Liver (tissue), 3 donors: ENCODE data around the gene TRIM6.

Experiments
- FOXA2 ChIP-seq: IDR thresholded peaks from 2 replicates; pipeline ENCODE4 v1.6.1; 2016; ENCODE audit warnings: antibody characterized with exemption
- GABPA ChIP-seq, 2 donors: IDR thresholded peaks in 1 of 2; conservative IDR thresholded peaks in 1 of 2; 2 replicates each; pipeline ENCODE4 v1.6.1; 2016; ENCODE audit warnings: antibody characterized with exemption in 2 of 2, mild to moderate bottlenecking in 1 of 2, moderate library complexity in 1 of 2
- JUND ChIP-seq, 2 donors: IDR thresholded peaks; 2 replicates each; pipeline ENCODE4 v1.6.1; 2016; ENCODE audit warnings: antibody characterized with exemption in 2 of 2
- RAD21 ChIP-seq, 2 donors: IDR thresholded peaks; 2 replicates each; pipeline ENCODE4 v1.6.1; 2016; ENCODE audit warnings: antibody characterized with exemption in 2 of 2, mild to moderate bottlenecking in 2 of 2
- SP1 ChIP-seq: IDR thresholded peaks from 2 replicates; pipeline ENCODE4 v1.6.1; 2018; ENCODE audit warnings: antibody characterized with exemption, mild to moderate bottlenecking
- TAF1 ChIP-seq: conservative IDR thresholded peaks from 2 replicates; pipeline ENCODE4 v1.6.1; 2016; ENCODE audit warnings: antibody characterized with exemption, mild to moderate bottlenecking
- YY1 ChIP-seq: IDR thresholded peaks from 2 replicates; pipeline ENCODE4 v1.6.1; 2016; ENCODE audit warnings: antibody characterized with exemption, mild to moderate bottlenecking
- TF ChIP-seq, protein P1 (sequence below): fragments of 150-350 bp; IDR thresholded peaks from 2 replicates; pipeline ENCODE4 v1.5.1; 2017; ENCODE audit warnings: improper control_type of control experiment, low read depth, low read length; ENCODE audit not compliant: missing input control
- TF ChIP-seq, protein P2 (sequence below): IDR thresholded peaks from 2 replicates; pipeline ENCODE4 v1.6.1; 2016; ENCODE audit warnings: antibody characterized with exemption, mild to moderate bottlenecking
- TF ChIP-seq, protein P3 (sequence below): IDR thresholded peaks from 2 replicates; pipeline ENCODE4 v1.6.1; 2016; ENCODE audit warnings: antibody characterized with exemption
- TF ChIP-seq, protein P4 (sequence below): IDR thresholded peaks from 2 replicates; pipeline ENCODE4 v1.6.1; 2016; ENCODE audit warnings: antibody characterized with exemption
- donor health status: healthy.
- donor health status: healthy.

DNA sequence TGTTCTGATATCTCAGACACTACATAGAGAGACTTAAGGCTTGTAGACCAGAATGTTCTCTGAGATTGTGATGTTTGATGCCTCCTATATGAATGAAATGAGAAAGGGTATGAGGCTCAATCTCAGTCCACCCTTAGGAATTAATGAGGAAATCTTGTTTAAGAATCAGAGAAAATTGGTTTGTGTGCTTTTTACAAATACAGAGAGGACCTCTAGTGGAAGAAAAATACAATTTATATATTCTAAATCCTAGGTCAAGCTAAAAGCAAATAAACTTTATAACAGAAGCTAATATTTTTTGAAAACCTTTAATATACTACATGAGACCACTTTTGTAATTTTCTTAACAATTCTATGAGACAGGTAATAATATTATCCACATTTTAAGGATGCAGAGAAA is 43.1 kb upstream of the TRIM6 start:
- TF ChIP-seq, protein P1, sequence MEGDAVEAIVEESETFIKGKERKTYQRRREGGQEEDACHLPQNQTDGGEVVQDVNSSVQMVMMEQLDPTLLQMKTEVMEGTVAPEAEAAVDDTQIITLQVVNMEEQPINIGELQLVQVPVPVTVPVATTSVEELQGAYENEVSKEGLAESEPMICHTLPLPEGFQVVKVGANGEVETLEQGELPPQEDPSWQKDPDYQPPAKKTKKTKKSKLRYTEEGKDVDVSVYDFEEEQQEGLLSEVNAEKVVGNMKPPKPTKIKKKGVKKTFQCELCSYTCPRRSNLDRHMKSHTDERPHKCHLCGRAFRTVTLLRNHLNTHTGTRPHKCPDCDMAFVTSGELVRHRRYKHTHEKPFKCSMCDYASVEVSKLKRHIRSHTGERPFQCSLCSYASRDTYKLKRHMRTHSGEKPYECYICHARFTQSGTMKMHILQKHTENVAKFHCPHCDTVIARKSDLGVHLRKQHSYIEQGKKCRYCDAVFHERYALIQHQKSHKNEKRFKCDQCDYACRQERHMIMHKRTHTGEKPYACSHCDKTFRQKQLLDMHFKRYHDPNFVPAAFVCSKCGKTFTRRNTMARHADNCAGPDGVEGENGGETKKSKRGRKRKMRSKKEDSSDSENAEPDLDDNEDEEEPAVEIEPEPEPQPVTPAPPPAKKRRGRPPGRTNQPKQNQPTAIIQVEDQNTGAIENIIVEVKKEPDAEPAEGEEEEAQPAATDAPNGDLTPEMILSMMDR, result no peak
- TF ChIP-seq JUND (IDR thresholded peaks at IDR 0.05) (no peak), FOXA2 (no peak), YY1 (no peak), SP1 (no peak), GABPA (IDR thresholded peaks at IDR 0.05 in 1 of 2, conservative IDR thresholded peaks at IDR 0.05 in 1 of 2) (no peak), TAF1 (no peak), RAD21 (IDR thresholded peaks at IDR 0.05) (peak; percentile 38 to 47)
- TF ChIP-seq, protein P2, sequence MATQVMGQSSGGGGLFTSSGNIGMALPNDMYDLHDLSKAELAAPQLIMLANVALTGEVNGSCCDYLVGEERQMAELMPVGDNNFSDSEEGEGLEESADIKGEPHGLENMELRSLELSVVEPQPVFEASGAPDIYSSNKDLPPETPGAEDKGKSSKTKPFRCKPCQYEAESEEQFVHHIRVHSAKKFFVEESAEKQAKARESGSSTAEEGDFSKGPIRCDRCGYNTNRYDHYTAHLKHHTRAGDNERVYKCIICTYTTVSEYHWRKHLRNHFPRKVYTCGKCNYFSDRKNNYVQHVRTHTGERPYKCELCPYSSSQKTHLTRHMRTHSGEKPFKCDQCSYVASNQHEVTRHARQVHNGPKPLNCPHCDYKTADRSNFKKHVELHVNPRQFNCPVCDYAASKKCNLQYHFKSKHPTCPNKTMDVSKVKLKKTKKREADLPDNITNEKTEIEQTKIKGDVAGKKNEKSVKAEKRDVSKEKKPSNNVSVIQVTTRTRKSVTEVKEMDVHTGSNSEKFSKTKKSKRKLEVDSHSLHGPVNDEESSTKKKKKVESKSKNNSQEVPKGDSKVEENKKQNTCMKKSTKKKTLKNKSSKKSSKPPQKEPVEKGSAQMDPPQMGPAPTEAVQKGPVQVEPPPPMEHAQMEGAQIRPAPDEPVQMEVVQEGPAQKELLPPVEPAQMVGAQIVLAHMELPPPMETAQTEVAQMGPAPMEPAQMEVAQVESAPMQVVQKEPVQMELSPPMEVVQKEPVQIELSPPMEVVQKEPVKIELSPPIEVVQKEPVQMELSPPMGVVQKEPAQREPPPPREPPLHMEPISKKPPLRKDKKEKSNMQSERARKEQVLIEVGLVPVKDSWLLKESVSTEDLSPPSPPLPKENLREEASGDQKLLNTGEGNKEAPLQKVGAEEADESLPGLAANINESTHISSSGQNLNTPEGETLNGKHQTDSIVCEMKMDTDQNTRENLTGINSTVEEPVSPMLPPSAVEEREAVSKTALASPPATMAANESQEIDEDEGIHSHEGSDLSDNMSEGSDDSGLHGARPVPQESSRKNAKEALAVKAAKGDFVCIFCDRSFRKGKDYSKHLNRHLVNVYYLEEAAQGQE, result no peak
- TF ChIP-seq, protein P3, sequence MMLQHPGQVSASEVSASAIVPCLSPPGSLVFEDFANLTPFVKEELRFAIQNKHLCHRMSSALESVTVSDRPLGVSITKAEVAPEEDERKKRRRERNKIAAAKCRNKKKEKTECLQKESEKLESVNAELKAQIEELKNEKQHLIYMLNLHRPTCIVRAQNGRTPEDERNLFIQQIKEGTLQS, result no peak
- TF ChIP-seq, protein P4, sequence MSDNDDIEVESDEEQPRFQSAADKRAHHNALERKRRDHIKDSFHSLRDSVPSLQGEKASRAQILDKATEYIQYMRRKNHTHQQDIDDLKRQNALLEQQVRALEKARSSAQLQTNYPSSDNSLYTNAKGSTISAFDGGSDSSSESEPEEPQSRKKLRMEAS, result no peak
